SK-MEL-5 (cell line): Measurements from ENCODE around the gene ACVR2A. TPM values are rescaled to one million over a fixed set of nuclear protein-coding genes. Genes with fewer than 3 reads are reported as not detected.

ENCODE experiments used
- DNase-seq: peaks from one replicate; pipeline ENCODE4 v3.0.0-alpha.2; 2016; ENCODE audit warnings: low read depth, low spot score
- in situ Hi-C: cut with HindIII; loops from 2 replicates; pipeline ENCODE4 v1.10.0; 2016; ENCODE audit warnings: low sequenced_read_pairs, high pct_unique_total_duplicates, low pct_unique_long_range_greater_than_20kb
- polyA plus RNA-seq, 2 experiments: library from polyadenylated mRNA; depleted of rRNA; stranded (reverse); fragments of >200 nt; gene quantifications; 2 replicates each; pipeline ENCODE4 v1.2.3, GENCODE V29; 2015
- total RNA-seq: library from RNA; depleted of rRNA; stranded (reverse); fragments of >200 nt; shearing (Covaris generic); gene quantifications from 2 replicates; pipeline ENCODE4 v1.2.3, GENCODE V29; 2014; rRNA removed

The ACVR2A gene
- 4.2 and 5.6 TPM in 2 replicates for total RNA-seq
- polyA plus RNA-seq (2015; cell fraction: cytosol; rRNA removed) = 0.76 and 1.2 TPM in 2 replicates
- polyA plus RNA-seq (2015; cell fraction: nucleus; rRNA removed) = 4.8 TPM in 2 replicates

GRCh38 chr2:147844697-147845410, at the start of gene ACVR2A:
TSS of gene ACVR2A (plus strand) at chr2:147845029. CDS start at chr2:147845153, 124 bp downstream.
- in situ Hi-C loops = no loop called here
- peak; percentile 13 for DNase-seq

GRCh38 chr2:147800316-147800715, 44.5 kb upstream of the ACVR2A start:
- in situ Hi-C loops = no loop called here
- DNase-seq = no peak

GRCh38 chr2:147806846-147807245, 38.0 kb upstream of the ACVR2A start:
- no peak for DNase-seq
- in situ Hi-C loops = no loop called here

GRCh38 chr2:147808520-147808919, 36.3 kb upstream of the ACVR2A start:
- in situ Hi-C loops = no loop called here
- no peak for DNase-seq

GRCh38 chr2:147810883-147811765, 33.7 kb upstream of the ACVR2A start:
- DNase-seq = no peak
- in situ Hi-C loops = no loop called here

- in situ Hi-C loops = no loop called here
- no peak for DNase-seq
Observed at GRCh38 chr2:147818741-147819140, 26.1 kb upstream of the ACVR2A start.

GRCh38 chr2:147824620-147825019, 20.2 kb upstream of the ACVR2A start:
- DNase-seq = no peak
- in situ Hi-C loops = no loop called here

GRCh38 chr2:147826278-147827087, 18.3 kb upstream of the ACVR2A start:
- in situ Hi-C loops = no loop called here
- no peak for DNase-seq

GRCh38 chr2:147827088-147827375, 17.8 kb upstream of the ACVR2A start:
- in situ Hi-C loops = no loop called here
- DNase-seq = no peak

- in situ Hi-C loops = no loop called here
- DNase-seq = peak; percentile 9
Observed at GRCh38 chr2:147829106-147829505, 15.7 kb upstream of the ACVR2A start.

- in situ Hi-C loops = no loop called here
- DNase-seq = no peak
Observed at GRCh38 chr2:147836099-147836498, 8.7 kb upstream of the ACVR2A start.

- in situ Hi-C loops = no loop called here
- DNase-seq = no peak
Observed at GRCh38 chr2:147843391-147843863, 1.4 kb upstream of the ACVR2A start.

GRCh38 chr2:147843864-147844696, 749 bp upstream of the ACVR2A start:
- DNase-seq = peak; percentile 83
- in situ Hi-C loops = no loop called here

GRCh38 chr2:147845411-147845971, 662 bp downstream of the ACVR2A start:
- in situ Hi-C loops = no loop called here
- DNase-seq = no peak

- DNase-seq = no peak
Observed at GRCh38 chr2:147846412-147847081, 1.7 kb downstream of the ACVR2A start.

GRCh38 chr2:147847746-147848391, 3.0 kb downstream of the ACVR2A start:
- no peak for DNase-seq
- in situ Hi-C loops = no loop called here

More at GRCh38 chr2:147846412-147847081, 1.7 kb downstream of the ACVR2A start:
- in situ Hi-C loops = no loop called here
